HUES64 (cell line): ENCODE results near the gene NDUFS8.

ENCODE experiments used
- H3K27ac ChIP-seq: 2 replicates; pipeline ENCODE4 v1.7.0; 2013; ENCODE audit warnings: low read depth, low read length, inconsistent platforms
- H3K27me3 ChIP-seq: 2 replicates; pipeline ENCODE4 v1.6.1; 2013; ENCODE audit warnings: mild to moderate bottlenecking, low read length; ENCODE audit not compliant: insufficient read depth
- H3K36me3 ChIP-seq: 2 replicates; pipeline ENCODE4 v1.6.1; 2013; ENCODE audit warnings: mild to moderate bottlenecking, low read length; ENCODE audit not compliant: insufficient read depth
- H3K4me1 ChIP-seq: 2 replicates; pipeline ENCODE4 v1.6.1; 2013; ENCODE audit warnings: mild to moderate bottlenecking, low read length, moderate library complexity; ENCODE audit not compliant: insufficient read depth
- H3K4me3 ChIP-seq: 2 replicates; pipeline ENCODE4 v1.5.1; 2013; ENCODE audit warnings: mild to moderate bottlenecking, low read length, moderate library complexity
- H3K9ac ChIP-seq: 2 replicates; pipeline ENCODE4 v1.6.1; 2013; ENCODE audit warnings: mild to moderate bottlenecking, low read depth, low read length
- H3K9me3 ChIP-seq: 2 replicates; pipeline ENCODE4 v1.6.1; 2013; ENCODE audit warnings: low read depth, low read length; ENCODE audit not compliant: insufficient read depth
- WGBS: fragments of 150-250, 120-280 bp; methylation state at CpG from one replicate; pipeline ENCODE4 v1.1.7; 2013; ENCODE audit warnings: missing lambda C conversion rate; 5-methylcytosine and 5-hydroxymethylcytosine counted together

The NDUFS8 gene

DNA sequence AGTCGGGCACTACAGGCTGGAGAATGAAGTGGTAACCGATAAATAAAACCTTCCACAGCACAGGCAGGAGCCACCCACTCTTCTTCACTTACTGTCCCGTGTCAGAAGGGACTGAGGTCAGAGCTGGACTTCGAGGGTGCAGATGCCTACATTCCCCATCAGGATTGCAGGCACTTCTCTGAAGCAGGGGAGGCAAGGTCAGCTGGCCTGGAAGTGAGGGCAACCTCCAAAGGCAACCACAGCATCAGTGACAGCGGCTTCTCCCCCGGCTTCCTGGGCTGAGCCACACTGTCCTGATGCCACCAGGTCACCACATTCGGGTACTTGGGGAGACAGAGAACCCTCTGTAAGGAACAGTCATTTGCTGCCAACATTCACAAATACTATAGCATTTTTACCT is 31.0 kb downstream of the NDUFS8 start:
- peaks cover 86% of the 10 kb centered on the region for H3K36me3 ChIP-seq

DNA sequence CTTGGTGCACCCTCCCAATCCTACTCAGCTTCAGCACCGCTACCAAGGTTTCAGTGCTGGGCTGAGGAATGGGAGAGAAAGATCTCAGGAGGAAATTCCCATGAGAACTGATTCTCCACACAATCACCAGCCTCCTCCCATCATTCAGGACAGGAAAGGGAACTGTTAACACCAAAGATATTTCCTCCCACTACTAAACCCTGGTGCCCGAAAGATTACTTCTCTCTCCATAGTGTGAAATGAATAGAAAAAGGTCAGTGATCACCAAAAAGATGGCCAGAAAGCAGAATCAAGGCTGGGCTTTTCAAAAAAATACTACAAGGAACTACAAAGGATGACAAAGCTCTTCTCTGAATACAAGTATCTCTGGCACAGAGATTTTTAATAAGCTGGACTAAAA is 34.4 kb downstream of the NDUFS8 start:
- 90% methylated on average over 2 of the region's 2 CpGs for WGBS
- no peak overlapping the region for H3K9ac ChIP-seq
- H3K27ac ChIP-seq, result no peak overlapping the region
- no peaks in the 10 kb centered on the region for H3K9me3 ChIP-seq
- peaks cover 95% of the 10 kb centered on the region for H3K36me3 ChIP-seq
- H3K27me3 ChIP-seq, result no peaks in the 10 kb centered on the region
- no peak overlapping the region for H3K4me3 ChIP-seq
- no peaks in the 10 kb centered on the region for H3K4me1 ChIP-seq

More for the DNA sequence above, 31.0 kb downstream of the NDUFS8 start:
- no peak overlapping the region for H3K4me3 ChIP-seq
- H3K9me3 ChIP-seq, result no peaks in the 10 kb centered on the region
- H3K4me1 ChIP-seq, result no peaks in the 10 kb centered on the region
- no peak overlapping the region for H3K27ac ChIP-seq
- no peaks in the 10 kb centered on the region for H3K27me3 ChIP-seq
- WGBS, result 98% methylated on average over 7 of the region's 7 CpGs
- H3K9ac ChIP-seq, result no peak overlapping the region

DNA sequence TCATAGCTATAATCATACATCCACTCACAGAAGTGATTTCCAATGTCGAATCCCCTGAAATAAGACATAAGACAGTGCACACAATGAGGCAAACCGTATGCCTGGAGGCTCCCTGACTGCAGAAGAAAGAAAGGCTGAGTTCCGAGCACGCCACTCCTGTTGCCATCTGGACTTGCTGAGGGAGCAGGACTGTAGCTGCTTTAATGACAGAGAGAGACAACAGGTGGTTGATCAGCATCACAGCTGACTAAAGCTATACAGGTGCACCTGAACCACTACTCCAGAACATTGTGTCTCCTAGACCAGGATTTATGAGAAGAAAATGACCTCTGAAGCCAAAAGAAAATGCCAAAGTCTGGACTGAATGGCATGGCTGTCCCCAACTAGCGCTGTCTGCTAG is 35.4 kb downstream of the NDUFS8 start:
- 94% methylated on average over 5 of the region's 5 CpGs for WGBS
- Histone ChIP-seq H3K9me3 (no peaks in the 10 kb centered on the region), H3K27ac (no peak overlapping the region), H3K4me1 (no peaks in the 10 kb centered on the region), H3K4me3 (no peak overlapping the region), H3K36me3 (peaks cover 98% of the 10 kb centered on the region), H3K27me3 (no peaks in the 10 kb centered on the region), H3K9ac (no peak overlapping the region)

DNA sequence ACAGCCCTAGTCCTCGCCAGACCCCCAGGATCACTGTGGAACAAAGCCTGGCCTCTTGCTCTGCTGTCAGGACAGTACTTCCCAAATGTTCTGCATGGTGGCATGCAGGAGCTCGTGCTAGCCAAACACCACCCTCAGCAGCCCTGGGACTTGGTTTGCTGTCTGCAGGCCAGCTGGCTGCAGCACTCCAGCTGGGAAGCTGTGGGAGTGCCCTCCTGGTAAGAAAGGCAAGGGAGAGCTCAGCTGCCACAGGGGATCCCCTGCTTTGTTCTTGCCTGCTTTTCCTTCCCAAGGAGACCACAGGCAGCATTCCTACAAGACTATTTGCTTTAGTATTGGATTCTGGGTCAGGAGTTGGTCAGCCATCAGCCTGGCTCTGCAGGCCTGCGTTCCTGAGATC is 36.3 kb downstream of the NDUFS8 start:
- Histone ChIP-seq H3K9ac (no peak overlapping the region), H3K36me3 (peaks cover 99% of the 10 kb centered on the region), H3K4me1 (no peaks in the 10 kb centered on the region), H3K9me3 (no peaks in the 10 kb centered on the region), H3K4me3 (no peak overlapping the region), H3K27me3 (no peaks in the 10 kb centered on the region), H3K27ac (no peak overlapping the region)
- 89% methylated on average over 3 of the region's 3 CpGs for WGBS

DNA sequence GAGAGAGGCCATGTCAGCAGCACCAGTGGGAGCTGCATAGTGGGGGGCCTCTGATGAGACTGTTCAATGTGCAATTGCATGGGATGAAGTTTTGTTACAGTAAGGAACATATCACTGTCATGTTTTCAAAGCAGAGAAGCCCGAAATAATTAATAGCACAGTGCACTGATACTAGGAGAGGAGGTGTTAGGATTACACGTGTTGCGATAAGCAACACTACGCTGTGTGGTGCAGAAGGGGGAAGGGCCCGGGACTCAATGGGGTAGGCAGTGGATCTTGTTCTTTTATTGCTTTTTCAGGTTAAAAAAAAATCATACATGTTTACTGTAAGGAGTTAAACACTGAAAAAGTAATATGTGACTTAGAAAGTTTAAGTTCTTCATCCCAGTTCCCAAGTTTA is 37.5 kb downstream of the NDUFS8 start:
- Histone ChIP-seq H3K4me1 (no peaks in the 10 kb centered on the region), H3K9ac (no peak overlapping the region), H3K4me3 (no peak overlapping the region), H3K27ac (no peak overlapping the region), H3K36me3 (peaks cover 99% of the 10 kb centered on the region), H3K27me3 (no peaks in the 10 kb centered on the region), H3K9me3 (no peaks in the 10 kb centered on the region)
- WGBS, result 94% methylated on average over 5 of the region's 5 CpGs

DNA sequence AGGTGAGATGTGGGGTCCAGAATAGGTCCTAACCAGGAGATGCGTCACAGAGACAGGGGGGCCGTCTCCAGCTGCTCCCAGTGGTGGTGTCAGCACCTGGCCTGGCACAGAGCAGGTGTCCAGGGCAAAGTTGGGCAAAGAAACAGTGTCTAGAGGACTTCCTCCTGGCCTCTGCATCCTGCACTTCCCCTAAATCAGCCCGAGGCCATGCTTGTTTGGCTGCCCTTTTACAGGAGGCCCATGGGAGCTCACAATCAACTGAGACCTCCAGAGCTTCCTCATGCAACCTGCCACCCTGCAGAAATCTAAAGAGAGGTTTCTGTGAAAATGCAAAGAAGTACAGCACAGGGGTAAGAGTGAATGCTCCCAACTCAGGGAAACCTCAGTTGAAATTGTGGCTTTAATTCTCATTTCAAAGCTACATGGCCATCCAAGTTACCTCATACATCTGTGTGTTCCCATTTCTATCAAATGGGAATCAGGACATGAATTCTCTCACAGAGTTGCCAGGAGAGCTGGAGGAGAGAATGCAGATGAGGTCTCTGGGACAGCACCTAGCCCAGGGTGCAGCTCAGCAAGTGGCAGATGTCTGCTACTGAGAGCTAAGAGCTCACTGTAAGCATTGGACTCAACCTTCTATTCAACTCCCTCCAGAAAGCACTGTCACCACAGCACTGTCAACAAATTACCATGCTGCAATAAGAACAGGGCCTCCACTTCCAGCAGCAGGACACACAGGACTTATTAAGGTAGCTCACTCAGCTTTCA is 41.0 kb downstream of the NDUFS8 start:
- 92% methylated on average over 3 of the region's 3 CpGs for whole genome bisulfite sequencing
- Histone ChIP-seq H3K9me3 (no peaks in the 10 kb centered on the region), H3K27me3 (no peaks in the 10 kb centered on the region), H3K9ac (no peak overlapping the region), H3K4me3 (no peak overlapping the region), H3K27ac (no peak overlapping the region), H3K4me1 (no peaks in the 10 kb centered on the region), H3K36me3 (peaks cover 98% of the 10 kb centered on the region)

DNA sequence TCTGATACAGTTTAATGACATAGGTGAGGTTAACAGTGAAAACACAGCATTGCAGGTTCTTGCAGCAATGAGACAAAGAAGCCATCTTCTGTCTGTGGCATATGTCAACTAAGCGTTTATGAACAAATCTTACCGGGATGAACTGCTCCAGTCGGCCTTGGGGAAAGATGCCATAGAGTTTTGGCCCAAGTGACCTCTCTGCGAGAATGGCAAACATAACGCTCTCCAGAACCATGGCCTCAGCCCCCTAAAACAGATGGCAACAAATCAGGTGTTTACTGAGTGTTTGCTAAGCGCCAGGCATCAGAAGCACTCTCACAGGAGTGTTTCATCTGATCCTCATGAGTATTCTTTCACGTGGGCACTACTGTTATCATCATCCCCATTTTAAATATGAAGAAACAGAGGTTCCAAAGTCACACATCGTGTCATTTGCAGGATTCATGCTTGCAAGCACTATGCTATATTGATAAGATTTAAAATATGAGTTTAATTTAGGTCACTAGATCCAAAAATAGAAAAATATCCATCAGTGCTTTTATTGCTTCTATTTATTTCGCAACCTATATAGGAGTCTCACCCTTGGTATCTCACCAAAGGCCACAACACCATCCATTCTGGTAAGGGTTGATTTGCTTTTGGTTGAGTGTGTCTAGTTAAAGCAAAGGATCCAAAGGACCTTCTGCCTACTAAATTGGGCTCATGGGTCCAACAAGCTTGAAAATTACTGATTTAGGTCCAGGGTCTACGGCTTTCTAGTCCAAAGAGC is 44.3 kb downstream of the NDUFS8 start:
- H3K27me3 ChIP-seq, result no peaks in the 10 kb centered on the region
- H3K4me3 ChIP-seq, result no peak overlapping the region
- H3K9ac ChIP-seq, result no peak overlapping the region
- H3K4me1 ChIP-seq, result no peaks in the 10 kb centered on the region
- no peaks in the 10 kb centered on the region for H3K9me3 ChIP-seq
- 95% methylated on average over 9 of the region's 10 CpGs for WGBS
- H3K27ac ChIP-seq, result no peak overlapping the region
- peaks cover 83% of the 10 kb centered on the region for H3K36me3 ChIP-seq

DNA sequence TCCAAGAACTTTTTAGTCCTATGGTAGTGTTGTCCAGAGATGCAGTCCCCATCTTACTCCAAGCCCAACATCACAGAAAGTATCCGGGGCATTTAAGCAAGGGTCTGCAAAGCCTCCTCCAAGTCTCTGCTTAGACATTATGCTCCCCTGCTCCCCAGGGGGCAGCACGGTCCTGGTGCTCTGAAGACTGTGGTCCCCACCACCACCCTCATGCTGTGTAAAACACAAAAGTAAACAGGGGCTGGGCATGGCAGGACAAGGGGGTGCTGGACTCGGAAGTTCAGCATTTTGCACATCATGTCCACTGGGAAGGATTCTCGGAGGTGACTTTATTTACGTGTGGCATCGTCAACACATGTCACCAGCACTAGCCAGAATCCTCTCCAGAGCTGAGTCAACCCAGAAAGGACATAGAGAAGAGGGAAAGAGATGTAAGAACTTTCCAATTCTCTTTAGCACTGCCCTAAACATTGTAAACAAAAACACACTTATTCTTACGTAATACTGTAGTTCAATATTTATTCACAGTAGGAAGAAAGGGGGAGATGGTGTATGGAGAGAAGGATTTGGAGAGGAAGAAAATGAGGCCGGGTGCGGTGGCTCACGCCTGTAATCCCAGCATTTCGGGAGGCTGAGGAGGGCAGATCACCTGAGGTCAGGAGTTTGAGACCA is 46.0 kb downstream of the NDUFS8 start:
- no peak overlapping the region for H3K4me3 ChIP-seq
- WGBS, result 90% methylated on average over 10 of the region's 11 CpGs
- no peaks in the 10 kb centered on the region for H3K27me3 ChIP-seq
- H3K9ac ChIP-seq, result no peak overlapping the region
- H3K9me3 ChIP-seq, result no peaks in the 10 kb centered on the region
- no peaks in the 10 kb centered on the region for H3K4me1 ChIP-seq
- no peak overlapping the region for H3K27ac ChIP-seq
- peaks cover 83% of the 10 kb centered on the region for H3K36me3 ChIP-seq

DNA sequence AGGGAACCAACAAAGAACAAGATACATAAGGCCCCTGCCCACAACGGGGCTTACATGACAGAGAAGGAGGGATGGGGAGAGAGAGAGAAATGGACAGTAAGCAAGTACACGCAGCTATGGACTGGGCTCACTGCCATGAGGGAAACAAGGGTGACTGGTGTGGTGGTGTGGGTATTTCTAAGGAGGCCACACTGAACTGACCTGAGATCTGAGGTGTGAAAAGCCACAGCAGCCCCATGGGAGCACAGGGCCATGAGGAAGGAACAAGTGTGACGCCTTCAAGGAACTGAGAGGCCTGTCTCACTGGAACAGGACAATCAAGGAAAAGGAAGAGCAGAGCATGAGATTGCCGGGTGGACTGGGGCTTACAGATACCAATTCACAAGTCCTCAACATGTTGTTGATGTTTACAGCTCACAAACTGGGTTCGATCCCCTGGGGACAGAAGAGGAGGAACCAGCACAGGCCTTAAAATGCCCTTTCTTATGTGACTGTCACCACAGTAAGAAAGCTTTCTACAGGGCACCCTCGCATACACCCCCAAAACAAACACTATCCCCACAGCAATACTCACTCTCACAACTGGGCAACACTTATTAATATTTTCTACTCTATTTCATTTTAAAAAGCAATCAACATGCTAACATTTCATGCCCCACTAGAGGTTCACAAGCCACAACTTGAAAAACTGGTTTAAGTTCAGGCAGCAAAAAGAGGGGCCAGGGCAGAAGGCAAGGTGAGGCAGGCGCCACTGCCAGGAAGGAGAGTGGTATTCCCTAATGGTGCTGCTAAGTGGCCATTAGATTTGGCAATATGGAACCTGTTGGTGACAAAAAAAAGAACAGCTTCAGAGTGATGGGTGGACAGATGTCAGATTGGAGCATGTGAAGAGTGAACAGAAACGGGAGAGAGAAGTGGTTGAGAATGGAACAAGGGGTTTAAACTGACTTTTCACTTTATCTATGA is 47.4 kb downstream of the NDUFS8 start:
- Histone ChIP-seq H3K4me1 (no peaks in the 10 kb centered on the region), H3K27me3 (no peaks in the 10 kb centered on the region), H3K4me3 (no peak overlapping the region), H3K9ac (no peak overlapping the region), H3K36me3 (peaks cover 80% of the 10 kb centered on the region), H3K27ac (no peak overlapping the region), H3K9me3 (no peaks in the 10 kb centered on the region)
- WGBS, result 95% methylated on average over 8 of the region's 8 CpGs

DNA sequence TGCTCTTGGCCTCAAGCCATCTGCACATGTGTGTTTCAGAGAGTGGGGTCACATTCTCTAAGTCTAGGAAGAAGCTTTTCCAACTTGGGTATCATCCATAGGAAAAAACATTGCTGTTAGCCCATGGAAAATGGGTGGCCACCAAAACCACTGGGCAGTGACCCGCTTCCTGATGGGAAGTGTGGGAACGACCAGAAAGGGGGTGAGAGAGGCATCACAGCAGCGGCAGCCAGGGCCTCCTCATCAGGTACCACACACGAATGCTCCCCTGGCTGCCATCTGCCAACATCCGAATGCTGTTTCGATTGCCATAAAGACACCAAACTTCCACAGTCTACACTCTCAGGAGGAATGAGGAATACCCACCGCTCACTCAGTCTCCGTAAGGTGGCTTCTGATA is 50.4 kb downstream of the NDUFS8 start:
- no peaks in the 10 kb centered on the region for H3K4me1 ChIP-seq
- no peaks in the 10 kb centered on the region for H3K27me3 ChIP-seq
- H3K9ac ChIP-seq, result no peak overlapping the region
- 97% methylated on average over 8 of the region's 8 CpGs for WGBS
- H3K27ac ChIP-seq, result no peak overlapping the region
- peaks cover 55% of the 10 kb centered on the region for H3K36me3 ChIP-seq
- no peak overlapping the region for H3K4me3 ChIP-seq
- no peaks in the 10 kb centered on the region for H3K9me3 ChIP-seq
